Measurements from ENCODE around the gene SLC16A9. TPM values are rescaled to one million over a fixed set of nuclear protein-coding genes. Genes with fewer than 3 reads are reported as not detected.

The SLC16A9 gene
- total RNA-seq, 1 experiment from 2014 or later, result 5.9 TPM

DNA sequence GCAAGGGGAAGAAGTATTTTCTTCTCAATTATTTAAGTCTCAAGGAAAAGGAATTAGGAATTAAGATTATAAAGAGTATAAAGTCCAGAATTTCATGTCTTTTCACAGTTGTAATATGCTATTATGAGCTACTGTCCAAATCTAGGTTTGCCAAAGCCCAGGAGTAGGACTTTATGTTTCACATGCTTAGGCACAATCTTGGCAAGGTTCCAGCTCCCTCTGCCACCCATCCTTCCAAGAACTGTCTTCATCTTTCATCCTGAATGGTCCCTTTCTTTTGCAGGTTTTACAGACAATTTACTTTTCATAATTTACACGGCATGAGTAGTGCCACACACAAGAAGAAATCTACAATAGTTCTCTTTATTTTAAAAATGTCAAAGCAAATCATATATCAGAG, 29.5 kb downstream of the SLC16A9 start:
- Histone ChIP-seq H3K9me2 (ENCODE audit: insufficient read depth) (no peaks in the 10 kb centered on the region), H3K27ac (ENCODE audit: low read depth, low read length) (no peak overlapping the region), H3K36me3 (ENCODE audit: control insufficient read depth in 1 of 2, insufficient read depth in 2 of 2, low read length in 2 of 2) (no peaks in the 10 kb centered on the region), H3K4me2 (ENCODE audit: low read length) (no peak overlapping the region), H3K4me3 (replicated peaks in 1 of 2; ENCODE audit: low read depth in 1 of 2, low read length in 2 of 2) (no peak overlapping the region), H3K9me3 (ENCODE audit: control insufficient read depth in 1 of 2, insufficient read depth in 1 of 2, low read depth in 1 of 2, low read length in 2 of 2) (no peaks in the 10 kb centered on the region), H3K79me2 (ENCODE audit: insufficient read depth, low read length) (no peaks in the 10 kb centered on the region), H2AFZ (ENCODE audit: low read depth, low read length, poor library complexity, severe bottlenecking) (no peak overlapping the region), H3K9ac (ENCODE audit: low read length) (no peak overlapping the region), H3K27me3 (ENCODE audit: insufficient read depth, low read length) (no peaks in the 10 kb centered on the region), H3K4me1 (ENCODE audit: control insufficient read depth in 1 of 2, insufficient read depth in 2 of 2, low read length in 2 of 2) (peaks cover 0 to 11% of the 10 kb centered on the region in 2 experiments; a peak in 2 of 4 replicates), H4K20me1 (ENCODE audit: insufficient read depth) (no peaks in the 10 kb centered on the region)
- ChIA-PET CTCF (no interaction called here), RAD21 (ENCODE audit: low non-redundant PET in 1 of 2, low total read pairs in 2 of 2, uncharacterized antibody in 2 of 2, unreplicated experiment in 2 of 2) (no interaction called here), POLR2A (no interaction called here)
- TF ChIP-seq CBX3 (IDR thresholded peaks at IDR 0.05; ENCODE audit: low read depth) (no peak), POLR2A (IDR thresholded peaks at IDR 0.05; ENCODE audit: borderline replicate concordance, extremely low read depth, insufficient read depth, insufficient read length) (no peak), SP1 (IDR thresholded peaks at IDR 0.05; ENCODE audit: low read depth) (no peak), JUND (IDR thresholded peaks at IDR 0.05) (no peak), TCF7L2 (IDR thresholded peaks at IDR 0.05; ENCODE audit: borderline replicate concordance, extremely low read depth, insufficient read depth, insufficient read length) (no peak), EZH2phosphoT487 (IDR thresholded peaks at IDR 0.05; ENCODE audit: borderline replicate concordance) (no peak), ZFX (IDR thresholded peaks at IDR 0.05) (no peak), FOSL1 (IDR thresholded peaks at IDR 0.05; ENCODE audit: low read depth) (no peak), EZH2 (IDR thresholded peaks at IDR 0.05) (no peak), SRF (IDR thresholded peaks at IDR 0.05; ENCODE audit: low read depth) (no peak), YY1 (IDR thresholded peaks at IDR 0.05; ENCODE audit: extremely low read depth, insufficient replicate concordance, low read depth, low read length) (no peak), SIN3A (IDR thresholded peaks at IDR 0.05; ENCODE audit: low read depth) (no peak), ELF1 (IDR thresholded peaks at IDR 0.05; ENCODE audit: borderline replicate concordance, low read depth) (no peak), EGR1 (IDR thresholded peaks at IDR 0.05; ENCODE audit: low read depth) (no peak), ZNF274 (IDR thresholded peaks at IDR 0.05; ENCODE audit: low read depth, low read length) (no peak)
- TF ChIP-seq, protein P1, sequence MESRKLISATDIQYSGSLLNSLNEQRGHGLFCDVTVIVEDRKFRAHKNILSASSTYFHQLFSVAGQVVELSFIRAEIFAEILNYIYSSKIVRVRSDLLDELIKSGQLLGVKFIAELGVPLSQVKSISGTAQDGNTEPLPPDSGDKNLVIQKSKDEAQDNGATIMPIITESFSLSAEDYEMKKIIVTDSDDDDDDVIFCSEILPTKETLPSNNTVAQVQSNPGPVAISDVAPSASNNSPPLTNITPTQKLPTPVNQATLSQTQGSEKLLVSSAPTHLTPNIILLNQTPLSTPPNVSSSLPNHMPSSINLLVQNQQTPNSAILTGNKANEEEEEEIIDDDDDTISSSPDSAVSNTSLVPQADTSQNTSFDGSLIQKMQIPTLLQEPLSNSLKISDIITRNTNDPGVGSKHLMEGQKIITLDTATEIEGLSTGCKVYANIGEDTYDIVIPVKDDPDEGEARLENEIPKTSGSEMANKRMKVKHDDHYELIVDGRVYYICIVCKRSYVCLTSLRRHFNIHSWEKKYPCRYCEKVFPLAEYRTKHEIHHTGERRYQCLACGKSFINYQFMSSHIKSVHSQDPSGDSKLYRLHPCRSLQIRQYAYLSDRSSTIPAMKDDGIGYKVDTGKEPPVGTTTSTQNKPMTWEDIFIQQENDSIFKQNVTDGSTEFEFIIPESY (IDR thresholded peaks at IDR 0.05; ENCODE audit: extremely low read depth, insufficient replicate concordance, low read length), result no peak
- TF ChIP-seq, protein P2, sequence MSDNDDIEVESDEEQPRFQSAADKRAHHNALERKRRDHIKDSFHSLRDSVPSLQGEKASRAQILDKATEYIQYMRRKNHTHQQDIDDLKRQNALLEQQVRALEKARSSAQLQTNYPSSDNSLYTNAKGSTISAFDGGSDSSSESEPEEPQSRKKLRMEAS (IDR thresholded peaks at IDR 0.05), result no peak
- TF ChIP-seq, protein P3, sequence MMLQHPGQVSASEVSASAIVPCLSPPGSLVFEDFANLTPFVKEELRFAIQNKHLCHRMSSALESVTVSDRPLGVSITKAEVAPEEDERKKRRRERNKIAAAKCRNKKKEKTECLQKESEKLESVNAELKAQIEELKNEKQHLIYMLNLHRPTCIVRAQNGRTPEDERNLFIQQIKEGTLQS (IDR thresholded peaks at IDR 0.05), result no peak
- no peak for DNase-seq (ENCODE audit: low read depth, low spot score)
- intact Hi-C loops (cut with micrococcal nuclease), result loop anchor here (1.0 kb wide), 1 partner anchor 25 kb away; no protein-coding TSS in a partner anchor
- BruUV-seq (replicated peaks), result no TSS peak
- no peak for ATAC-seq
